Fibroblast of lung (primary cell): ENCODE measurements around the gene IGIP. TPM values are rescaled to one million over a fixed set of nuclear protein-coding genes. Genes with fewer than 3 reads are reported as not detected.

ENCODE experiments used
- DNase-seq, 2 donors: peaks; one replicate each; pipeline versions ENCODE4 v3.0.0 to v3.0.0-alpha.2; 2010; ENCODE audit warnings: low read depth in 2 of 2
- H2AFZ ChIP-seq: 2 replicates; pipeline ENCODE4 v1.5.1; 2012; ENCODE audit warnings: low read length, control low read depth, inconsistent platforms
- H3K27ac ChIP-seq: 2 replicates; pipeline ENCODE4 v1.5.1; 2011; ENCODE audit warnings: low read length, control low read depth; ENCODE audit not compliant: insufficient read depth
- H3K27me3 ChIP-seq: 2 replicates; pipeline ENCODE4 v1.5.1; 2011; ENCODE audit warnings: mild to moderate bottlenecking, low read length; ENCODE audit not compliant: control insufficient read depth, insufficient read depth
- H3K36me3 ChIP-seq: 2 replicates; pipeline ENCODE4 v1.5.1; 2011; ENCODE audit warnings: low read length; ENCODE audit not compliant: control insufficient read depth, insufficient read depth
- H3K4me1 ChIP-seq: 2 replicates; pipeline ENCODE4 v1.5.1; 2011; ENCODE audit warnings: low read length; ENCODE audit not compliant: control insufficient read depth, insufficient read depth; ENCODE audit errors: extremely low read depth
- H3K4me2 ChIP-seq: 2 replicates; pipeline ENCODE4 v1.5.1; 2011; ENCODE audit warnings: low read length, control low read depth; ENCODE audit not compliant: insufficient read depth; ENCODE audit errors: extremely low read depth
- H3K4me3 ChIP-seq, 4 experiments: fragments of 200-600 bp in 1 of 4; sonication (generic) in 1 of 4; replicated peaks in 1 of 4; 2 replicates each; pipeline ENCODE4 v1.5.1; 2011 to 2016; ENCODE audit warnings: low read length in 4 of 4, low read depth in 3 of 4, mild to moderate bottlenecking in 3 of 4, control low read depth in 2 of 4, inconsistent platforms in 1 of 4, mixed read lengths in 1 of 4; ENCODE audit not compliant: insufficient read depth in 1 of 4; ENCODE audit errors: control extremely low read depth in 1 of 4
- H3K79me2 ChIP-seq: 2 replicates; pipeline ENCODE4 v1.5.1; 2012; ENCODE audit warnings: mild to moderate bottlenecking, low read length, inconsistent platforms; ENCODE audit not compliant: control insufficient read depth, insufficient read depth
- H3K9ac ChIP-seq: 2 replicates; pipeline ENCODE4 v1.5.1; 2011; ENCODE audit warnings: mild to moderate bottlenecking, low read length, control low read depth; ENCODE audit not compliant: insufficient read depth
- H3K9me3 ChIP-seq: 2 replicates; pipeline ENCODE4 v1.5.1; 2012; ENCODE audit warnings: low read depth, low read length; ENCODE audit not compliant: control insufficient read depth, insufficient read depth
- H4K20me1 ChIP-seq: 2 replicates; pipeline ENCODE4 v1.5.1; 2011; ENCODE audit warnings: low read length; ENCODE audit not compliant: control insufficient read depth, insufficient read depth; ENCODE audit errors: extremely low read depth
- CTCF ChIP-seq, 2 donors: IDR thresholded peaks in 1 of 2; conservative IDR thresholded peaks in 1 of 2; 1 replicate in 1 of 2; 2 replicates in 1 of 2; pipeline ENCODE4 v1.5.1; 2011 to 2012; ENCODE audit warnings: low read length in 2 of 2, control low read depth in 1 of 2, inconsistent platforms in 1 of 2, low read depth in 1 of 2, mild to moderate bottlenecking in 1 of 2
- EZH2 ChIP-seq: IDR thresholded peaks from 2 replicates; pipeline ENCODE4 v1.5.1; 2012; ENCODE audit warnings: low read length, control low read depth, mild to moderate bottlenecking; ENCODE audit errors: missing control alignments
- polyA plus RNA-seq, 2 donors: library from polyadenylated mRNA; depleted of rRNA in 1 of 2; stranded (reverse) in 1 of 2; unstranded in 1 of 2; fragments of >200 nt; gene quantifications; 2 replicates each; pipeline ENCODE4 v1.2.1, GENCODE V29; 2011 to 2012; ENCODE audit warnings: missing spikeins in 1 of 2
- total RNA-seq: library from RNA; depleted of rRNA; stranded (reverse); fragments of >200 nt; gene quantifications from 2 replicates; pipeline ENCODE4 v1.2.1, GENCODE V29; 2014

The IGIP gene
- total and polyA plus RNA-seq, 2 donors (not counting 1 experiment from before 2014, with no cell fraction given) = 3.8 to 11.7 TPM

- H3K36me3 ChIP-seq = no peaks in the 10 kb centered on the region
- H3K27me3 ChIP-seq = peaks cover 25% of the 10 kb centered on the region
- no peaks in the 10 kb centered on the region for H3K79me2 ChIP-seq
- H4K20me1 ChIP-seq = no peaks in the 10 kb centered on the region
- no peaks in the 10 kb centered on the region for H3K4me1 ChIP-seq
- no peak overlapping the region for H3K27ac ChIP-seq
- DNase-seq = no peak
- no peak overlapping the region for H3K4me3 ChIP-seq
- no peaks in the 10 kb centered on the region for H3K9me3 ChIP-seq
- no peak overlapping the region for H3K4me2 ChIP-seq
- no peak overlapping the region for H2AFZ ChIP-seq
- H3K9ac ChIP-seq = no peak overlapping the region
- no peak for TF ChIP-seq CTCF (conservative IDR thresholded peaks at IDR 0.05 in 1 of 2, IDR thresholded peaks at IDR 0.05 in 1 of 2; ENCODE audit: low read depth in 1 of 2, low read length in 2 of 2)
- no peak for TF ChIP-seq EZH2
Observed at GRCh38 chr5:140083120-140083519, 42.6 kb upstream of the IGIP start.

GRCh38 chr5:140083650-140084049 is 42.1 kb upstream of the IGIP start:
- peaks cover 25% of the 10 kb centered on the region for H3K27me3 ChIP-seq
- no peaks in the 10 kb centered on the region for H3K79me2 ChIP-seq
- H3K9me3 ChIP-seq = no peaks in the 10 kb centered on the region
- H3K27ac ChIP-seq = no peak overlapping the region
- no peaks in the 10 kb centered on the region for H3K4me1 ChIP-seq
- no peak for TF ChIP-seq EZH2
- TF ChIP-seq CTCF (conservative IDR thresholded peaks at IDR 0.05 in 1 of 2, IDR thresholded peaks at IDR 0.05 in 1 of 2; ENCODE audit: low read depth in 1 of 2, low read length in 2 of 2) = no peak
- DNase-seq = no peak
- H3K9ac ChIP-seq = no peak overlapping the region
- H4K20me1 ChIP-seq = no peaks in the 10 kb centered on the region
- no peak overlapping the region for H3K4me3 ChIP-seq
- H2AFZ ChIP-seq = no peak overlapping the region
- no peaks in the 10 kb centered on the region for H3K36me3 ChIP-seq
- H3K4me2 ChIP-seq = no peak overlapping the region

- Histone ChIP-seq H3K4me3 (no peak overlapping the region), H3K27me3 (peaks cover 25% of the 10 kb centered on the region), H3K27ac (no peak overlapping the region), H3K9me3 (no peaks in the 10 kb centered on the region), H3K36me3 (no peaks in the 10 kb centered on the region), H4K20me1 (no peaks in the 10 kb centered on the region), H3K4me1 (no peaks in the 10 kb centered on the region), H3K4me2 (no peak overlapping the region), H2AFZ (no peak overlapping the region), H3K9ac (no peak overlapping the region), H3K79me2 (no peaks in the 10 kb centered on the region)
- peak in 1 of 2 donors; percentile 2 for DNase-seq
- TF ChIP-seq EZH2 = no peak
- no peak for TF ChIP-seq CTCF (conservative IDR thresholded peaks at IDR 0.05 in 1 of 2, IDR thresholded peaks at IDR 0.05 in 1 of 2; ENCODE audit: low read depth in 1 of 2, low read length in 2 of 2)
Observed at GRCh38 chr5:140084541-140084940, 41.2 kb upstream of the IGIP start.
